Measurements from ENCODE around the gene GFAP. TPM values are rescaled to one million over a fixed set of nuclear protein-coding genes. Genes with fewer than 3 reads are reported as not detected.

GFAP gene
- total and polyA plus RNA-seq, 4 donors = 0.24 to 0.42 (median 0.33) TPM; not detected in 1

DNA sequence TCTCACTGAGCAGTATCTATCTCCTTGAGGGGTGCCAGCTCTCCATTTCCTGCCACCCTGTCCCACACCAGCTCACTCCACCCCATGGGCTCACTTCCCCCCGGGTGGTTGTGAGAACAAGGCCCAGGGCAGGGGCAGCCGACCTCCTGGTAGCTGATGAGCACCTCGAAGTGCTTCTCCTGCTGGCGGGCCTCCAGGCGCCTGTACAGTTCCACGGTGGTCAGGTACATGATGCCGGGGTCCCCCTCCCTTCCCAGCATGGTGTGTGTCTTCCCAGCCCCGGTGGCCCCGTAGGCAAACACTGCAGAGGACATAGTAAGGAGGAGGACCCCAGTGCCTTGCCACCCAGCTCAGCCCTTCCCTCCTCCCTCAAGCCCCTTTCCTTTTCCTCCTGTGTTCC, 19.8 kb upstream of the GFAP start:
- Histone ChIP-seq H3K36me3 (ENCODE audit: control insufficient read depth in 4 of 4, insufficient read depth in 3 of 4, low read depth in 1 of 4, low read length in 3 of 4) (no peaks in the 10 kb centered on the region), H3K27me3 (ENCODE audit: control insufficient read depth in 4 of 4, insufficient read depth in 4 of 4, low read length in 3 of 4) (no peaks in the 10 kb centered on the region), H3K27ac (ENCODE audit: low read depth in 1 of 2, low read length in 2 of 2) (no peak overlapping the region), H3K9me3 (ENCODE audit: control insufficient read depth in 4 of 4, low read length in 3 of 4) (no peaks in the 10 kb centered on the region), H3K4me1 (ENCODE audit: control insufficient read depth in 4 of 4, insufficient read depth in 4 of 4, low read length in 3 of 4) (no peaks in the 10 kb centered on the region), H3K9ac (ENCODE audit: low read depth in 1 of 2, low read length in 2 of 2) (no peak overlapping the region), H3K4me3 (ENCODE audit: low read depth in 1 of 3, low read length in 3 of 3) (no peak overlapping the region)
- WGBS = 94% methylated on average over 9 of the region's 9 CpGs
- DNase-seq (ENCODE audit: low spot score) = no peak
- no peak for TF ChIP-seq RXRA (IDR thresholded peaks at IDR 0.05)
- no peak for TF ChIP-seq ZBTB33 (IDR thresholded peaks at IDR 0.05)
- TF ChIP-seq EGR1 (IDR thresholded peaks at IDR 0.05; ENCODE audit: low read depth in 2 of 2) = no peak
- TF ChIP-seq FOXA1 (IDR thresholded peaks at IDR 0.05) = no peak
- TF ChIP-seq HNF4A (conservative IDR thresholded peaks at IDR 0.05) = no peak
- no peak for TF ChIP-seq HNF4G (IDR thresholded peaks at IDR 0.05)
- no peak for TF ChIP-seq FOXA2 (IDR thresholded peaks at IDR 0.05)
- TF ChIP-seq RAD21 (IDR thresholded peaks at IDR 0.05) = no peak
- TF ChIP-seq GABPA (IDR thresholded peaks at IDR 0.05 in 1 of 2, conservative IDR thresholded peaks at IDR 0.05 in 1 of 2) = no peak
- no peak for TF ChIP-seq YY1 (IDR thresholded peaks at IDR 0.05)
- TF ChIP-seq TAF1 (conservative IDR thresholded peaks at IDR 0.05) = no peak
- no peak for TF ChIP-seq JUND (IDR thresholded peaks at IDR 0.05)
- TF ChIP-seq SP1 (IDR thresholded peaks at IDR 0.05) = no peak
- TF ChIP-seq ATF3 (IDR thresholded peaks at IDR 0.05) = no peak
- TF ChIP-seq CTCF (IDR thresholded peaks at IDR 0.05; ENCODE audit: low read depth, low read length, missing input control) = no peak
- no peak for TF ChIP-seq NR2F2 (IDR thresholded peaks at IDR 0.05)
- no peak for TF ChIP-seq REST (IDR thresholded peaks at IDR 0.05)
- no peak for TF ChIP-seq MAX (IDR thresholded peaks at IDR 0.05)

Measured in liver (tissue), 9 donors.